Kidney (tissue), 14 donors: Measurements from ENCODE around the gene MYO5A. TPM values are rescaled to one million over a fixed set of nuclear protein-coding genes. Genes with fewer than 3 reads are reported as not detected.

Experiments used
- DNase-seq, 5 donors: peaks; one replicate each; pipeline ENCODE4 v3.0.0-alpha.2; 2013 to 2020
- FAIRE-seq: peaks from 2 replicates; lab custom pipeline; 2012; peaks lifted over from hg19 to GRCh38; lab: Jason Lieb, UNC
- H3K27ac ChIP-seq, 2 donors: one replicate each; pipeline ENCODE4 v1.7.0; 2013; ENCODE audit warnings: low read depth in 2 of 2, low read length in 2 of 2, inconsistent platforms in 1 of 2
- H3K27me3 ChIP-seq: one replicate; pipeline ENCODE4 v1.7.1; 2013; ENCODE audit warnings: low read length, inconsistent platforms; ENCODE audit not compliant: control insufficient read depth, insufficient read depth
- H3K36me3 ChIP-seq, 3 donors: one replicate each; pipeline versions ENCODE4 v1.7.0 to v1.7.1; 2013; ENCODE audit warnings: low read length in 3 of 3, control low read depth in 1 of 3, inconsistent platforms in 1 of 3; ENCODE audit not compliant: insufficient read depth in 3 of 3, control insufficient read depth in 2 of 3
- H3K4me1 ChIP-seq, 3 donors: one replicate each; pipeline versions ENCODE4 v1.7.0 to v1.7.1; 2013; ENCODE audit warnings: low read length in 3 of 3, inconsistent platforms in 1 of 3, low read depth in 1 of 3; ENCODE audit not compliant: control insufficient read depth in 2 of 3, insufficient read depth in 2 of 3
- H3K4me3 ChIP-seq, 3 donors: one replicate each; pipeline versions ENCODE4 v1.7.0 to v1.8.1; 2013; ENCODE audit warnings: low read length in 3 of 3, control low read depth in 1 of 3, inconsistent platforms in 1 of 3
- H3K9ac ChIP-seq, 3 donors: one replicate each; pipeline versions ENCODE4 v1.7.0 to v1.7.1; 2013; ENCODE audit warnings: low read length in 3 of 3, control low read depth in 1 of 3, inconsistent platforms in 1 of 3
- H3K9me3 ChIP-seq, 3 donors: one replicate each; pipeline versions ENCODE4 v1.7.0 to v1.7.1; 2013; ENCODE audit warnings: low read length in 3 of 3, control low read depth in 1 of 3, inconsistent platforms in 1 of 3; ENCODE audit not compliant: control insufficient read depth in 2 of 3, insufficient read depth in 1 of 3
- CTCF ChIP-seq: IDR thresholded peaks from 3 replicates; pipeline ENCODE4 v1.5.1; 2012; ENCODE audit warnings: mild to moderate bottlenecking, moderate library complexity, borderline replicate concordance; ENCODE audit not compliant: insufficient read depth; ENCODE audit errors: extremely low read depth
- intact Hi-C: fragments of 100-400 bp; cut with DNase I; formaldehyde crosslinking; loops from one replicate; pipeline ENCODE4 v1.11.1; 2022
- polyA plus RNA-seq: library from polyadenylated mRNA; stranded (reverse); fragments of 350-450 nt; fragmentation: Illumina TruSeq; extraction: RNeasy Lipid Tissue Mini Kit (QIAGEN cat#74804); gene quantifications from one replicate; pipeline ENCODE4 v1.2.3, GENCODE V29; 2014; ENCODE audit warnings: low read depth, low replicate concordance; ENCODE audit not compliant: insufficient read depth
- total RNA-seq: library from RNA; stranded (reverse); fragmentation: NEBNext Ultra II Directional; extraction: Animal tissue kit (Norgen Biotek cat#: 25700); gene quantifications from one replicate; pipeline ENCODE4 v1.2.1, GENCODE V29; 2021
- donor health status: control.
- donor health status: control.
- donor health status: control.
- donor health status: control.
- donor health status: control.
- donor health status: DM: yes; HTN: yes; CAD: no.
- donor health status: Normal renal cell carcinoma (clear cell type).

MYO5A gene
- total and polyA plus RNA-seq, 2 donors from 2014 or later = 3.5 to 32.9 TPM

GRCh38 chr15:52496776-52497470 lies 31.8 kb downstream of the MYO5A start:
- Histone ChIP-seq H3K27ac (no peak overlapping the region), H3K9ac (no peak overlapping the region), H3K27me3 (no peaks in the 10 kb centered on the region), H3K9me3 (no peaks in the 10 kb centered on the region), H3K4me3 (no peak overlapping the region), H3K36me3 (no peaks in the 10 kb centered on the region), H3K4me1 (no peaks in the 10 kb centered on the region)
- intact Hi-C loops = no loop called here
- no peak for FAIRE-seq
- no peak for DNase-seq
- no peak for TF ChIP-seq CTCF

DNA sequence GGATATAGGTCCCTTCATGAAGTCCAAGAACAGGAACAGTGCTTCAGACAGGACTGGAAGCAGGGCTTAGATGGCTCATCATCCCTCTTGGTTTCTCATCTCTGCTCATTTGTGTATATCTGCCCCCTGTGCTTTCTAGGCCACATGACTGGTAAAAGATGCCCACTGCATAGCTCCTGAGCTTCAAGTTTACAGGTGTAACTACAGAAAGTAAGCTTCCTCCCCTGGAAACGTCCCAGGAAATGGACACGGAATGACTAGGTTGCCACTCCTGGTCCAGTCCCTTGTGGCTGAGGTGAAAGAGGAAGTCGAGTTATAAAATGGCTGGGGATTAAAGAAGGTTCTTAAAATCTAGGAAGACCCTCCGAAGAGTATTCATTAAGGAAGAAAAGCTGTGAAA lies 32.5 kb downstream of the MYO5A start:
- Histone ChIP-seq H3K27ac (no peak overlapping the region), H3K36me3 (no peaks in the 10 kb centered on the region), H3K27me3 (no peaks in the 10 kb centered on the region), H3K4me1 (no peaks in the 10 kb centered on the region), H3K9me3 (no peaks in the 10 kb centered on the region), H3K9ac (no peak overlapping the region), H3K4me3 (no peak overlapping the region)
- TF ChIP-seq CTCF = no peak
- intact Hi-C loops = no loop called here
- DNase-seq (no peak), FAIRE-seq (no peak)

DNA sequence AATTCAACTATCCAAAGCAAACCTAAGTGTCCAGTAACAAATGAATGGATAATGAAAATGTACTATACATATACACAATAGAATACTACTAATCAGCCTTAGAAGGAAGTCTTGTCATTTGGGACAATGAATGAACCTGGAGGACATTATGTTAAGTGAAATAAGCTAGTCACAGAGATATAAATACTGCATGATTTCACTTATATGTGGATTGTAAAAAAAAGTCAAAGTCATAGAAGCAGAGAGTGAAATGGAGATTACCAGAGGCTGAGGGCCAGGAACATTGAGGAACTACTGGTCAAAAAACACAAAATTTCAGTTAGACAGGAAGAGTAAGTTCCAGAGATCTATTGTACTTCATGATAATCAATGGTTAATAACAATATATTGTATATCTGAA lies 33.6 kb downstream of the MYO5A start:
- no peak overlapping the region for H3K4me3 ChIP-seq
- no peak overlapping the region for H3K9ac ChIP-seq
- no peaks in the 10 kb centered on the region for H3K4me1 ChIP-seq
- DNase-seq (no peak), FAIRE-seq (no peak)
- H3K9me3 ChIP-seq = no peaks in the 10 kb centered on the region
- H3K36me3 ChIP-seq = no peaks in the 10 kb centered on the region
- no peak for TF ChIP-seq CTCF
- intact Hi-C loops = no loop called here
- H3K27ac ChIP-seq = no peak overlapping the region
- no peaks in the 10 kb centered on the region for H3K27me3 ChIP-seq

DNA sequence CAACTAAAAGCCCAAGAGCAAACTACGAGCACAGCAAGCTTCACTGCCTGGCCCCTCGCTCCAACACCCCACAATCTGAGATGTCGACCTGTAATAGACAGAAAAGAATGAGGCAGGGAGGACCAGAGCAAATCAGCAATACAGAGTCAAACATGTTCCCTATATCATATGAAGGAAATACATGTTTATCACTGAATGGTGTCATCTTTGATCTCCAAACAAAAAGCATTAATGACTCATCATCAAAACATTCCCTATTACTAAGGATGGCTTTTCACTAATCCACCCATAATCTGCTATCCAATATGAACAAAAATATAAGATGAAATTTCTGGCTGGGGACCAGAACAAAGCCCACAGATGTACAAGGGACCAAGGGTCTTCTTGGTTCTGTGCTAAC lies 34.7 kb downstream of the MYO5A start:
- FAIRE-seq = no peak
- no peak for TF ChIP-seq CTCF

More for the DNA sequence above, 34.7 kb downstream of the MYO5A start:
- Histone ChIP-seq H3K27ac (no peak overlapping the region), H3K27me3 (no peaks in the 10 kb centered on the region), H3K4me1 (no peaks in the 10 kb centered on the region), H3K9ac (no peak overlapping the region), H3K36me3 (no peaks in the 10 kb centered on the region), H3K4me3 (no peak overlapping the region), H3K9me3 (no peaks in the 10 kb centered on the region)
- DNase-seq = no peak
- intact Hi-C loops = no loop called here
